ENCODE results near the gene TMEM167B. TPM values are rescaled to one million over a fixed set of nuclear protein-coding genes. Genes with fewer than 3 reads are reported as not detected.

TMEM167B gene
- polyA plus RNA-seq, 1 of the 3 experiments (the other 2 are of a cell fraction): 12.7 TPM

GRCh38 chr1:109080441-109081082 is 10.0 kb upstream of the TMEM167B start (continued):
- TF ChIP-seq FOXJ3 (CRISPR knock-in tag; IDR thresholded peaks at IDR 0.05) (no peak), GABPA (IDR thresholded peaks at IDR 0.05; ENCODE audit: low read depth) (no peak), SIN3A (IDR thresholded peaks at IDR 0.05; ENCODE audit: borderline replicate concordance, low read depth, low read length) (no peak), POLR2AphosphoS5 (IDR thresholded peaks at IDR 0.05; ENCODE audit: low read depth, low read length) (no peak), USF2 (IDR thresholded peaks at IDR 0.05; ENCODE audit: borderline replicate concordance, low read depth, low read length) (no peak), RFX5 (IDR thresholded peaks at IDR 0.05; ENCODE audit: low read length) (no peak)
- TF ChIP-seq, protein P1, sequence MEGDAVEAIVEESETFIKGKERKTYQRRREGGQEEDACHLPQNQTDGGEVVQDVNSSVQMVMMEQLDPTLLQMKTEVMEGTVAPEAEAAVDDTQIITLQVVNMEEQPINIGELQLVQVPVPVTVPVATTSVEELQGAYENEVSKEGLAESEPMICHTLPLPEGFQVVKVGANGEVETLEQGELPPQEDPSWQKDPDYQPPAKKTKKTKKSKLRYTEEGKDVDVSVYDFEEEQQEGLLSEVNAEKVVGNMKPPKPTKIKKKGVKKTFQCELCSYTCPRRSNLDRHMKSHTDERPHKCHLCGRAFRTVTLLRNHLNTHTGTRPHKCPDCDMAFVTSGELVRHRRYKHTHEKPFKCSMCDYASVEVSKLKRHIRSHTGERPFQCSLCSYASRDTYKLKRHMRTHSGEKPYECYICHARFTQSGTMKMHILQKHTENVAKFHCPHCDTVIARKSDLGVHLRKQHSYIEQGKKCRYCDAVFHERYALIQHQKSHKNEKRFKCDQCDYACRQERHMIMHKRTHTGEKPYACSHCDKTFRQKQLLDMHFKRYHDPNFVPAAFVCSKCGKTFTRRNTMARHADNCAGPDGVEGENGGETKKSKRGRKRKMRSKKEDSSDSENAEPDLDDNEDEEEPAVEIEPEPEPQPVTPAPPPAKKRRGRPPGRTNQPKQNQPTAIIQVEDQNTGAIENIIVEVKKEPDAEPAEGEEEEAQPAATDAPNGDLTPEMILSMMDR (IDR thresholded peaks at IDR 0.05): no peak

DNA sequence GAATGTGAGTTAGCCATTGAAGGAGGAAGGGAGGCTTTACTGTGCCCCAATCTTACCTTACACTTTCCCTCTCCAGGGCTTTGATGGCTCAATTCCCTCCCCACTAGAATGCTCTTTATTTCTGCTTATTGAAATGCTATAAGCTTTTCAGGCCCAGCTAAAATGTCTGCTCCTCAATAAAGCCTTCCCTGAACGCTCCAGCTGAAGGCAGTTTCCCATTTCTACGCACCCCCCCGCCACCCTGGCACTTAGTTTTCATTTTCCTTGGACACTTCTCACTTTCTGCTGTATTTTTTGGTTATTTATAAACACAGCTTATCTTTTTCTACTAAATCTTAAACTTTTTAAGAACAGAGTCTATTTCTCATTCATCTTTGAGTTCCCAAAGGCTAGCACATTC is 7.1 kb upstream of the TMEM167B start:
- CTCF ChIA-PET: interaction anchor here (1.5 to 4.6 kb wide), 2 partner anchors 16 to 29 kb away, joined by 5 to 17 read pairs; a partner anchor contains a TSS
- WGBS (ENCODE audit: low lambda C conversion rate): 88% methylated on average over 3 of the region's 3 CpGs

More for the DNA sequence above, 7.1 kb upstream of the TMEM167B start:
- POLR2A ChIA-PET: interaction anchor here (1.6 kb wide), 1 partner anchor 17 kb away, joined by 8 read pairs; no protein-coding TSS in a partner anchor
- no peaks in the 10 kb centered on the region for H3K9me3 ChIP-seq
- H3F3A ChIP-seq (replicated peaks; ENCODE audit: insufficient read depth): peaks cover 5% of the 10 kb centered on the region
- H3K79me2 ChIP-seq (ENCODE audit: insufficient read depth): no peaks in the 10 kb centered on the region
- H3K27me3 ChIP-seq (ENCODE audit: insufficient read depth): no peaks in the 10 kb centered on the region
- no peak overlapping the region for H3K4me3 ChIP-seq (ENCODE audit: low read depth in 2 of 2, low read length in 1 of 2)
- TF ChIP-seq FOXM1 (IDR thresholded peaks at IDR 0.05; ENCODE audit: low read depth): no peak
- TF ChIP-seq USF2 (IDR thresholded peaks at IDR 0.05; ENCODE audit: borderline replicate concordance, low read depth, low read length): no peak
- no peak for TF ChIP-seq FOSL2 (IDR thresholded peaks at IDR 0.05; ENCODE audit: borderline replicate concordance, low read depth)
- no peaks in the 10 kb centered on the region for H4K20me1 ChIP-seq (ENCODE audit: insufficient read depth)
- no peak for DNase-seq
- no peak overlapping the region for H3K27ac ChIP-seq (ENCODE audit: low read depth in 2 of 2, low read length in 1 of 2)
- no peak overlapping the region for H3K4me2 ChIP-seq
- no peak overlapping the region for H3K9ac ChIP-seq
- H3K36me3 ChIP-seq (replicated peaks in 1 of 2; ENCODE audit: control insufficient read depth in 1 of 2, insufficient read depth in 2 of 2, low read length in 1 of 2): no peaks in the 10 kb centered on the region
- no peaks in the 10 kb centered on the region; a peak in 1 of 4 replicates for H3K4me1 ChIP-seq (ENCODE audit: control insufficient read depth in 1 of 2, insufficient read depth in 2 of 2, low read depth in 1 of 2, low read length in 1 of 2)
- no peaks in the 10 kb centered on the region for H3K9me2 ChIP-seq
- no peak overlapping the region for H2AFZ ChIP-seq (ENCODE audit: low read depth)

All from SK-N-SH (cell line).